ENCODE data around the gene PALD1. TPM values are rescaled to one million over a fixed set of nuclear protein-coding genes. Genes with fewer than 3 reads are reported as not detected.

Gene PALD1
- total and polyA plus RNA-seq, 2 of the 13 experiments (the other 11 are each of a cell fraction or from before 2014, with no cell fraction given): 0.07 to 0.09 TPM

GRCh38 chr10:70596110-70596798 is 117.7 kb downstream of the PALD1 start (continued):
- TF ChIP-seq ETS1 (CRISPR knock-in tag; IDR thresholded peaks at IDR 0.05) (no peak), KAT7 (CRISPR knock-in tag; IDR thresholded peaks at IDR 0.05; ENCODE audit: borderline replicate concordance) (no peak), RELA (CRISPR knock-in tag; IDR thresholded peaks at IDR 0.05) (no peak), NAIF1 (CRISPR knock-in tag; IDR thresholded peaks at IDR 0.05; ENCODE audit: borderline replicate concordance) (no peak), DRAP1 (CRISPR knock-in tag; IDR thresholded peaks at IDR 0.05) (no peak), SRF (IDR thresholded peaks at IDR 0.05; ENCODE audit: low read depth, low read length) (no peak), ZNF30 (CRISPR knock-in tag; IDR thresholded peaks at IDR 0.05) (no peak), SOX13 (IDR thresholded peaks at IDR 0.05) (no peak), SOX13 (CRISPR knock-in tag; conservative IDR thresholded peaks at IDR 0.05 in 1 of 2, IDR thresholded peaks at IDR 0.05 in 1 of 2) (peak in 1 of 2 experiments; percentile 30; a peak in 2 of 4 replicates), REL (CRISPR knock-in tag; conservative IDR thresholded peaks at IDR 0.05) (no peak), SMAD3 (CRISPR knock-in tag; IDR thresholded peaks at IDR 0.05) (no peak), ZC3H4 (CRISPR knock-in tag; IDR thresholded peaks at IDR 0.05; ENCODE audit: borderline replicate concordance) (no peak), ZNF660 (CRISPR knock-in tag; IDR thresholded peaks at IDR 0.05; ENCODE audit: borderline replicate concordance, low read depth) (no peak), ZNF143 (CRISPR knock-in tag; IDR thresholded peaks at IDR 0.05) (no peak), RXRB (CRISPR knock-in tag; IDR thresholded peaks at IDR 0.05; ENCODE audit: borderline replicate concordance) (peak; percentile 56), HOXA3 (CRISPR knock-in tag; IDR thresholded peaks at IDR 0.05) (peak; percentile 41; the same call in 1 of the 2 replicates), ZKSCAN5 (CRISPR knock-in tag; IDR thresholded peaks at IDR 0.05) (no peak), SIN3A (IDR thresholded peaks at IDR 0.05; ENCODE audit: borderline replicate concordance, low read depth, low read length) (no peak), ZFP36L2 (CRISPR knock-in tag; IDR thresholded peaks at IDR 0.05) (no peak), TCF7 (IDR thresholded peaks at IDR 0.05; ENCODE audit: low read depth) (peak; percentile 39; the same call in 1 of the 2 replicates), ZNF17 (CRISPR knock-in tag; IDR thresholded peaks at IDR 0.05) (no peak), SRSF9 (IDR thresholded peaks at IDR 0.05; ENCODE audit: borderline replicate concordance, insufficient read depth, low read depth, low read length, poor library complexity, severe bottlenecking) (no peak), TEAD3 (CRISPR knock-in tag; optimal IDR thresholded peaks at IDR 0.05; ENCODE audit: borderline replicate concordance) (no peak), KMT2A (CRISPR knock-in tag; IDR thresholded peaks at IDR 0.05) (no peak), SIX1 (CRISPR knock-in tag; IDR thresholded peaks at IDR 0.05; ENCODE audit: borderline replicate concordance) (no peak), ZNF253 (CRISPR knock-in tag; IDR thresholded peaks at IDR 0.05; ENCODE audit: borderline replicate concordance) (no peak), NFKB2 (CRISPR knock-in tag; IDR thresholded peaks at IDR 0.05; ENCODE audit: borderline replicate concordance) (no peak), ZHX1 (CRISPR knock-in tag; IDR thresholded peaks at IDR 0.05; ENCODE audit: low read depth) (no peak)

Data from HepG2 (cell line).